ENCODE measurements around the gene SH3BP2. TPM values are rescaled to one million over a fixed set of nuclear protein-coding genes. Genes with fewer than 3 reads are reported as not detected.
A peak's percentile ranks its signal among the peaks of the same experiment; 100 is the strongest.

Gene SH3BP2
- total RNA-seq, 1 experiment from 2014 or later: 20.4 TPM

DNA sequence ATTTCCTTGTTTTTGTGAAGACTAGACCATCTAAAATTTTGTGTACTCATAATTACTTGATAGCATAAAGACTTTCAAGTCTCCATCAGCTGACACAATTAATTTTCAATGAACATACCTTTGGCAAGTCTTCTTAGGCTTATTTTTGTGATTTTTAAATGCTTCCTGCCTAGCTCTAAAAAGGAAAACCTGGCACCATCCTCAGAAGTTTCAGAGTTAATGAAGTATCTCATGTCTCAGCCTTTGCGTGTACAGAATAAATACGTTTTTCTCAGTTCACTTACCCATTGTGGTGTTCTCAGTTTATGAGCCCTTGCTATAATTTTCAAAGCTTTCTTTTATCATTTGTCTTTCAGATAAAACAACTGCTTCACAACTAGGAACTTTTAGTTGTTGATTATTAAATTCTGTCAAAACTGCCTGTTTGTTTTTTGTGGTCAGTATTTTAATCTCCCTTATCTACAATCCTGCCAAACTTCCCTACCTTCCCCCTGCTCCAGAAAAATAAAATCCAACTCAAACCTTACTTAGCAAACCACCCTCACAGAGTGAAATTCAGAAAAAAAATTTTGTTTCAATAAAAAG, 72.4 kb downstream of the SH3BP2 start:
- no peaks in the 10 kb centered on the region for H3K36me3 ChIP-seq (replicated peaks; ENCODE audit: control insufficient read depth, insufficient read depth, low read length)
- no peak overlapping the region for H3K4me3 ChIP-seq (ENCODE audit: insufficient read depth, low read depth, low read length)
- no peaks in the 10 kb centered on the region for H3K27me3 ChIP-seq (ENCODE audit: control insufficient read depth, insufficient read depth, low read length)
- no peak for DNase-seq

DNA sequence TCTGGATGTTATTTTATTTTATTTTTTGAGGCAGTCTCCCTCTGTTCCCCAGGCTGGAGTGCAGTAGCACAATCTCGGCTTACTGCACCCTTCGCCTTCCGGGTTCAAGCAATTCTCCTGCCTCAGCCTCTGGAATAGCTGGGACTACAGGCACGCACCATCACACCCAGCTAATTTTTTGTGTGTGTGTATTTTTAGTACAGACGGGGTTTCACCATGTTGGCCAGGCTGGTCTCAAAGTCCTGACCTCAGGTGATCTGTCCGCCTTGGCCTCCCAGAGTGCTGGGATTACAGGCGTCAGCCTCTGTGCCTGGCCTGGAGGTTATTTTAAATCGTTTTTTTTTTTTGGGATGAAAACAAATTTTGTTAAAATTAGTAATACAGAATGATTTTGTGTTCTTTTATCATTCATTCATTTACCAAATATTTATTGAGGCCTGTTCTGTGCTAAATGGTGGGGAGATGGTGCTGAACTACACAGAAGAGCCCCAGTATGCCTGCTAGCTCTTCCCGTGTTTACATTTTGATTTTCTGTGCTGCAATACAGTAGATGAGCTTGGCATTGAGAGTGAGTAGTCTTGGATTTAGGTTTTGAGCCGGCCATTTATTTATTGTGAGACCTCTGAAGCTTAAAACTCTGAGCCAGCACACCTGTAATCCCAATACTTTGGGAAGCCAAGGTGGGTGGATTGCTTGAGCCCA, 73.4 kb downstream of the SH3BP2 start:
- DNase-seq: no peak
- Histone ChIP-seq H3K4me3 (ENCODE audit: insufficient read depth, low read depth, low read length) (no peak overlapping the region), H3K36me3 (replicated peaks; ENCODE audit: control insufficient read depth, insufficient read depth, low read length) (no peaks in the 10 kb centered on the region), H3K27me3 (ENCODE audit: control insufficient read depth, insufficient read depth, low read length) (no peaks in the 10 kb centered on the region)

DNA sequence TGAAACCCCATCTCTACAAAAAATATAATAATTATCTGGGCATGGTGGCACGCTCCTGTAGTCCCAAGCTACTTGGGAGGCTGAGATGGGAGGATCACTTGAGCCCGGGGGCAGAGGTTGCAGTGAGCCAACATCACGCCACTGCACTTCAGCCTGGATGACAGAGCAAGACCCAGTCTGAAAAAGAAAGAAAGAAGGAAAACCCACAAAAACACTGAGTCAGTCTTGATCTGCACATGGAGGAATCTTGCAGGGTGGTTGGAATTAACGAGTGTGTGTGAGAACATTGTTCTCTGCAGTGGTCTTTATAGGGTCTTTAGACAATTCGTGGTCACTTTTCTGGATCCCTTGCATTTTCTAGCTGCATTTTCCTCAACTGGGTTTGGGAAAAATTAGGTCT, 74.0 kb downstream of the SH3BP2 start:
- DNase-seq: no peak
- H3K27me3 ChIP-seq (ENCODE audit: control insufficient read depth, insufficient read depth, low read length): no peaks in the 10 kb centered on the region
- no peak overlapping the region for H3K4me3 ChIP-seq (ENCODE audit: insufficient read depth, low read depth, low read length)
- H3K36me3 ChIP-seq (replicated peaks; ENCODE audit: control insufficient read depth, insufficient read depth, low read length): no peaks in the 10 kb centered on the region

DNA sequence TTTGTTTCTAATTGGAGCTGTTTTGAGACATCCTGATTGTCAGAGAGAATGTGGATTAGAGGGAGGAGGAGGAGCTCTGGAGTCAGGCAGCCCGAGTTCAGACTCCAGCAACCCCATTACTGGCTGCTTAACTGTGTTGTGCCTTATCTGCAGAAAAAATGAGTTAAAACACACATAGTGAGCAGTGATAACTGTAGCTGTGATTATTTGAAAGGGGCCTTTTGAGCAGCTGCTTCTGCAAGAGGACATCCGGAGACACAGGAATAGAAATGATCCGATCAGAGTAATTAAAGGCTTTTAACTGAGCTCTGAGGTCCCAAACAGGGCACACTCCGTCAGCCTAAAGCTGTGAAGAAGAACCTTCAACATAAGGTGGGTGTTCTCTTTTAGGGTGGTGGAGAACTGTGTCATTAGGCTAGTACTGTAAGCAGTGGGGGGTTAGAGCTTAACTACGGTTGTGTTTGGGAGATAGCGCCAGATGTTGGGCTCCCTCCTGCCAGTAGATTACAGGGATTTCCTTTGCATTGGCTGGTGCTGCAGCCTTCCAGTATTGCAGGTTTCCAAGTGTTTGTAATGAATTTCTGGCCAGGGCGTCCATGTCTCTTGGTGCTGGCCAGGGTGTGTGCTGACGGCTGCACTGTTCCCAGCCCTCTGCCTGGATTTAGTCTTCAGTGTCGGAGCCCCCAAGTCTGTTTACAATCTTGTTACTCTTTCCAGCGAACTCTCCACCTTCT, 75.0 kb downstream of the SH3BP2 start:
- DNase-seq: peak; percentile 38
- no peaks in the 10 kb centered on the region for H3K36me3 ChIP-seq (replicated peaks; ENCODE audit: control insufficient read depth, insufficient read depth, low read length)
- H3K4me3 ChIP-seq (ENCODE audit: insufficient read depth, low read depth, low read length): peak overlapping the region; percentile 25
- no peaks in the 10 kb centered on the region for H3K27me3 ChIP-seq (ENCODE audit: control insufficient read depth, insufficient read depth, low read length)

GRCh38 chr4:2868877-2869487, 76.1 kb downstream of the SH3BP2 start:
- Histone ChIP-seq H3K27me3 (ENCODE audit: control insufficient read depth, insufficient read depth, low read length) (no peaks in the 10 kb centered on the region), H3K4me3 (ENCODE audit: insufficient read depth, low read depth, low read length) (peak overlapping the region; percentile 25), H3K36me3 (replicated peaks; ENCODE audit: control insufficient read depth, insufficient read depth, low read length) (no peaks in the 10 kb centered on the region)
- no peak for DNase-seq

GRCh38 chr4:2869659-2870058, 76.8 kb downstream of the SH3BP2 start:
- Histone ChIP-seq H3K4me3 (ENCODE audit: insufficient read depth, low read depth, low read length) (no peak overlapping the region), H3K36me3 (replicated peaks; ENCODE audit: control insufficient read depth, insufficient read depth, low read length) (no peaks in the 10 kb centered on the region), H3K27me3 (ENCODE audit: control insufficient read depth, insufficient read depth, low read length) (no peaks in the 10 kb centered on the region)
- no peak for DNase-seq

- H3K27me3 ChIP-seq (ENCODE audit: control insufficient read depth, insufficient read depth, low read length): no peaks in the 10 kb centered on the region
- DNase-seq: no peak
- H3K4me3 ChIP-seq (ENCODE audit: insufficient read depth, low read depth, low read length): no peak overlapping the region
Measured at GRCh38 chr4:2870082-2870481, 77.2 kb downstream of the SH3BP2 start.

DNA sequence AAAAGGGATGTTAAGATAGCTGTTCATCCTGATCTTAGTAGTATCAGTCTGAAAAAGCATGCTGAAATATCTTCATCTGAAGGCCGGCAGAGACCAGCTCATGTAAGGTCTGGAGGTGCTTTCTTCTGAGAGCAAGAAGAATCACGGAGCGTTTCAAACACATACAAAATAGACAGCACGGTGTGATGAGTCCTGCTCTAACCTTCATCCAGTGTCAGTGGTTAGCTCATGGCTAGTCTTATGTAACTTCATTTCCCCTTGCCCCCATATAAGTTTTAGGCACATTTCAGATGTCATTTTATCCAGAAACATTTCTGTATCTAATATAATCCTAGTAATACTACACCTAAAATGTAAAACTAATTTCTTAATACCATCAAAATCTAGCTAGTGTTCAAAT, 78.6 kb downstream of the SH3BP2 start:
- H3K4me3 ChIP-seq (ENCODE audit: insufficient read depth, low read depth, low read length): no peak overlapping the region
- no peaks in the 10 kb centered on the region for H3K27me3 ChIP-seq (ENCODE audit: control insufficient read depth, insufficient read depth, low read length)
- peaks cover 3% of the 10 kb centered on the region for H3K36me3 ChIP-seq (replicated peaks; ENCODE audit: control insufficient read depth, insufficient read depth, low read length)
- no peak for DNase-seq

More at GRCh38 chr4:2870082-2870481, 77.2 kb downstream of the SH3BP2 start:
- no peaks in the 10 kb centered on the region for H3K36me3 ChIP-seq (replicated peaks; ENCODE audit: control insufficient read depth, insufficient read depth, low read length)

GRCh38 chr4:2871911-2872310, 79.0 kb downstream of the SH3BP2 start:
- H3K4me3 ChIP-seq (ENCODE audit: insufficient read depth, low read depth, low read length): no peak overlapping the region
- H3K27me3 ChIP-seq (ENCODE audit: control insufficient read depth, insufficient read depth, low read length): no peaks in the 10 kb centered on the region
- DNase-seq: no peak
- peaks cover 3% of the 10 kb centered on the region for H3K36me3 ChIP-seq (replicated peaks; ENCODE audit: control insufficient read depth, insufficient read depth, low read length)

DNA sequence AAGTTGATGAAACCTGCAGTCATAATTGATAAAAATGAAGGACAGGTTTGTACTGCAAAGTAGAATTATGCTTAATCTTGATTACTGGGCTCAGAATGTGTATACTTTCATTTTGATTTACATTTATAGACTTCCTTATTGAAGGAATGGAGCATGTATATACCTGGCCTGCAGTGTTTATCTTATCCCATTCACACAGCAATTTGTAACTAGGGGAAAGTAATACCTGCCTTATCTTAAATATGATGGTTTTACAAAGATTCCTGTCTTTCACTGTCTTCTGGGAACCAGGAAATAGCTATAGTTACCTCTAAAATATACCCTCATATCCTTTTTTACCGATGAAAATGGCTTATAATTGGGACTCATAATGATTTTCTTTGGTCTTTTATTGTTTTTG, 80.4 kb downstream of the SH3BP2 start:
- no peak for DNase-seq
- Histone ChIP-seq H3K36me3 (replicated peaks; ENCODE audit: control insufficient read depth, insufficient read depth, low read length) (peaks cover 3% of the 10 kb centered on the region), H3K27me3 (ENCODE audit: control insufficient read depth, insufficient read depth, low read length) (no peaks in the 10 kb centered on the region), H3K4me3 (ENCODE audit: insufficient read depth, low read depth, low read length) (no peak overlapping the region)

DNA sequence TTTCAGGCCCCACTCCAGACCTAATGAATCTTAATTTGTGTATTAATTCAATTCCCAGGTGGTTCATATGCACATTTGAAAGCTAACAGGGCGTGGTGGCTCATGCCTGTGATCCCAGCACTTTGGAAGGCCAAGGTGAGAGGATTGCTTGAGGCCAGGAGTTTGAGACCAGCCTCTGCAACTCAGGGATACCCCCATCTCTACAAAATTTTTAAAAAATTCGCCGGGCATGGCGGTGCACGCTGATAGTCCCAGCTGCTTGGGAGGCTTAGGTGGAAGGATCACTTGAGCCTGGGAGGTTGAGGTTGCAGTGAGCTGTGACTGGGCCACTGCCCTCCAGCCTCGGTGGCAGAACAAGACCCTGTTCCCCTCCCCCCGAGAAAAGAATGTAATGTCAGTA, 82.0 kb downstream of the SH3BP2 start:
- Histone ChIP-seq H3K36me3 (replicated peaks; ENCODE audit: control insufficient read depth, insufficient read depth, low read length) (peaks cover 5% of the 10 kb centered on the region), H3K27me3 (ENCODE audit: control insufficient read depth, insufficient read depth, low read length) (no peaks in the 10 kb centered on the region), H3K4me3 (ENCODE audit: insufficient read depth, low read depth, low read length) (no peak overlapping the region)
- no peak for DNase-seq

DNA sequence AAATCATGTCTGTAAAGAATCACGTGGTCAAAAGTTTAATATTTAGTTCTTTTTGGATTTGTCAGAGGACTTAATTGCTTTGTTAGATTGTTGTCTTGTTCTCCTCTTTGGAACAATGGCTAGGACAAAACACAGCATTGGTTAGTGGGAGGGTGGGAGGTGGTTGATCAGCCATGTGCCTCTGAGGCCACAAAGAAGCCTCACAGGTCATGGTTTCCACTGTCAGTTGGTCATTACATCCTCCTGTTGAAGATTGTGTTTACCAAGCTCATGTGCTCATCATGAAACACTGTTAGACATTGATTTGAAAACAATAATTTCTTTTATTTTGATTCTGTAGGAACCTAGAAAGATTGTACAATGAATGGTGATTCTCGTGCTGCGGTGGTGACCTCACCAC, 82.7 kb downstream of the SH3BP2 start:
- no peak for DNase-seq
- H3K36me3 ChIP-seq (replicated peaks; ENCODE audit: control insufficient read depth, insufficient read depth, low read length): peaks cover 6% of the 10 kb centered on the region
- H3K4me3 ChIP-seq (ENCODE audit: insufficient read depth, low read depth, low read length): no peak overlapping the region
- no peaks in the 10 kb centered on the region for H3K27me3 ChIP-seq (ENCODE audit: control insufficient read depth, insufficient read depth, low read length)

GRCh38 chr4:2878346-2878745, 85.5 kb downstream of the SH3BP2 start:
- Histone ChIP-seq H3K27me3 (ENCODE audit: control insufficient read depth, insufficient read depth, low read length) (no peaks in the 10 kb centered on the region), H3K36me3 (replicated peaks; ENCODE audit: control insufficient read depth, insufficient read depth, low read length) (peaks cover 6% of the 10 kb centered on the region), H3K4me3 (ENCODE audit: insufficient read depth, low read depth, low read length) (no peak overlapping the region)
- no peak for DNase-seq

GRCh38 chr4:2879026-2879425, 86.1 kb downstream of the SH3BP2 start:
- no peaks in the 10 kb centered on the region for H3K27me3 ChIP-seq (ENCODE audit: control insufficient read depth, insufficient read depth, low read length)
- no peak overlapping the region for H3K4me3 ChIP-seq (ENCODE audit: insufficient read depth, low read depth, low read length)
- peaks cover 6% of the 10 kb centered on the region for H3K36me3 ChIP-seq (replicated peaks; ENCODE audit: control insufficient read depth, insufficient read depth, low read length)
- no peak for DNase-seq

DNA sequence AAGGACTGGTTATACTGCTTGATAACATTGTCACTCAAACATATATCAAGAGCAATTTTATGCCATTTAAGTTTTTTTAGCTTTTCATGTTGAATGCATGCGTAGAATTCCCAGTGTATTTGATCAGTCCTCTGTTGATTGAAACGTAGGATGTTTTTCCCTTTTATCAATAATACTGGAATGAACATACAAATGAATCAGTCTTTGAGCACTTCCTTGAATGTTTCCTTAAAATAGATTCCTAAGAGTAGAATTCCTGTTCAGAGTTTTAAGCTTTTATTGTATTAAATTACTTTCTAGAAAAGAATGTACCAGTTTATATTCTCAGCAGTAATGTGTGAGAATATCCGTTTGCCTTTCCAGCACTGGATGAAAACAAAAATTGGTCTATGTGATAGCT, 88.5 kb downstream of the SH3BP2 start:
- no peaks in the 10 kb centered on the region for H3K27me3 ChIP-seq (ENCODE audit: control insufficient read depth, insufficient read depth, low read length)
- DNase-seq: no peak
- H3K36me3 ChIP-seq (replicated peaks; ENCODE audit: control insufficient read depth, insufficient read depth, low read length): peaks cover 20% of the 10 kb centered on the region
- H3K4me3 ChIP-seq (ENCODE audit: insufficient read depth, low read depth, low read length): no peak overlapping the region
